Right lobe of liver (tissue), 4 donors: ENCODE measurements around the gene UNC5C.

Experiments
- POLR2A ChIP-seq: fragments of 450-650 bp; IDR thresholded peaks from one replicate; pipeline ENCODE4 v1.6.1; 2017; ENCODE audit warnings: antibody characterized with exemption, mild to moderate bottlenecking
- TF ChIP-seq, protein P1 (sequence below), 4 donors: fragments of 200-600 bp in 3 of 4; fragments of 450-650 bp in 1 of 4; IDR thresholded peaks; one replicate each; pipeline versions ENCODE4 v1.5.1 to v1.8.0; 2016 to 2022; ENCODE audit warnings: antibody characterized with exemption in 4 of 4, mild to moderate bottlenecking in 2 of 4
- donor health status: DM: no; HTN: no; CAD: no.
- donor health status: DM: no; HTN: no; CAD: no.
- donor health status: DM: no; HTN: yes; CAD: no.

DNA sequence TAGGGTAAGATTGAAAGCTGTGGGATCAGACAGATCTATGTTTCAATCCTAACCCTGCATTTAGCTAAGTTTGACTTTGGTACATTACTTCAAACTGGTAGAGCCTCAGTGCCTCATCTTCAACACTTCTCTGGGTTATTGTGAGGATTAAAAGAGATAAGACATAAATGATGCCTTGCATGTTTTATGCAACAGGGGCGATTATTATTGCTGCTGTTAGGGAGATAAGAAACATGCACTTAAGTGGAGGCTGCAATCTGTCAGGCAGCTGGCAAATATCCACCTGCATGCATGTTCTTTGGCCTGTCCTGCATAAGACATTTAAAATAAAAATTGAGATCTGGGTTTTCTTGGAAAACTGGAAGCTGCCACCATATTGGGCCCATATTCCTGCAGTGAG lies 24.6 kb downstream of the UNC5C start:
- TF ChIP-seq, protein P1, sequence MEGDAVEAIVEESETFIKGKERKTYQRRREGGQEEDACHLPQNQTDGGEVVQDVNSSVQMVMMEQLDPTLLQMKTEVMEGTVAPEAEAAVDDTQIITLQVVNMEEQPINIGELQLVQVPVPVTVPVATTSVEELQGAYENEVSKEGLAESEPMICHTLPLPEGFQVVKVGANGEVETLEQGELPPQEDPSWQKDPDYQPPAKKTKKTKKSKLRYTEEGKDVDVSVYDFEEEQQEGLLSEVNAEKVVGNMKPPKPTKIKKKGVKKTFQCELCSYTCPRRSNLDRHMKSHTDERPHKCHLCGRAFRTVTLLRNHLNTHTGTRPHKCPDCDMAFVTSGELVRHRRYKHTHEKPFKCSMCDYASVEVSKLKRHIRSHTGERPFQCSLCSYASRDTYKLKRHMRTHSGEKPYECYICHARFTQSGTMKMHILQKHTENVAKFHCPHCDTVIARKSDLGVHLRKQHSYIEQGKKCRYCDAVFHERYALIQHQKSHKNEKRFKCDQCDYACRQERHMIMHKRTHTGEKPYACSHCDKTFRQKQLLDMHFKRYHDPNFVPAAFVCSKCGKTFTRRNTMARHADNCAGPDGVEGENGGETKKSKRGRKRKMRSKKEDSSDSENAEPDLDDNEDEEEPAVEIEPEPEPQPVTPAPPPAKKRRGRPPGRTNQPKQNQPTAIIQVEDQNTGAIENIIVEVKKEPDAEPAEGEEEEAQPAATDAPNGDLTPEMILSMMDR (IDR thresholded peaks at IDR 0.05) = no peak
- TF ChIP-seq POLR2A = no peak
